CD4-positive, alpha-beta T cell (primary cell): ENCODE results near the gene SORL1. TPM values are rescaled to one million over a fixed set of nuclear protein-coding genes. Genes with fewer than 3 reads are reported as not detected.
"Not testable (repeated sequence)": the region's sequence is repeated elsewhere in the genome, so short reads cannot be mapped to it uniquely, and the experiment has no call there.

Source experiments
- ATAC-seq: fragments of 200-7000 bp; cut with Tn5 transposase; one replicate; pipeline ENCODE4 v1.10.0; 2022; ENCODE audit warnings: mild to moderate bottlenecking; ENCODE audit not compliant: poor library complexity
- CTCF ChIA-PET: fragments of 350-600 bp; sonication (Branson Sonifier 250); formaldehyde crosslinking; loops from one replicate; lab custom pipeline; 2021; ENCODE audit warnings: antibody characterized with exemption, inconsistent platforms; lab: Charles Lee
- POLR2A ChIA-PET: fragments of 350-600 bp; sonication (Branson Sonifier 250); formaldehyde crosslinking; loops from one replicate; lab custom pipeline; 2021; ENCODE audit warnings: antibody characterized with exemption, inconsistent platforms; lab: Charles Lee
- DNase-seq, 14 experiments: peaks; one replicate each; pipeline ENCODE4 v3.0.0-alpha.2; 2013 to 2020; ENCODE audit warnings: mixed read lengths in 2 of 14
- H3K27ac ChIP-seq, 2 donors: one replicate each; pipeline versions ENCODE4 v1.5.1 to v1.7.0; 2013; ENCODE audit warnings: low read length in 2 of 2, low read depth in 1 of 2, mild to moderate bottlenecking in 1 of 2
- H3K27me3 ChIP-seq, 2 experiments: 1 replicate in 1 of 2; 2 replicates in 1 of 2; pipeline versions ENCODE4 v1.6.1 to v1.7.0; 2013; ENCODE audit warnings: low read length in 2 of 2, control low read depth in 1 of 2, mild to moderate bottlenecking in 1 of 2, moderate library complexity in 1 of 2; ENCODE audit not compliant: insufficient read depth in 2 of 2, control insufficient read depth in 1 of 2
- H3K36me3 ChIP-seq: one replicate; pipeline ENCODE4 v1.6.1; 2013; ENCODE audit warnings: low read length, control low read depth; ENCODE audit not compliant: insufficient read depth
- H3K4me1 ChIP-seq: one replicate; pipeline ENCODE4 v1.6.1; 2013; ENCODE audit warnings: low read length, control low read depth; ENCODE audit not compliant: insufficient read depth
- H3K4me3 ChIP-seq: one replicate; pipeline ENCODE4 v1.5.1; 2013; ENCODE audit warnings: mild to moderate bottlenecking, low read length, moderate library complexity
- H3K9me3 ChIP-seq, 2 experiments: 1 replicate in 1 of 2; 2 replicates in 1 of 2; pipeline versions ENCODE4 v1.6.1 to v1.7.0; 2013; ENCODE audit warnings: low read length in 2 of 2, mild to moderate bottlenecking in 2 of 2, control low read depth in 1 of 2, moderate library complexity in 1 of 2; ENCODE audit not compliant: control insufficient read depth in 1 of 2, insufficient read depth in 1 of 2
- H3K27ac Mint-ChIP-seq: one replicate; pipeline ENCODE4 v1.8.0; 2020; ENCODE audit warnings: mixed read lengths
- H3K27me3 Mint-ChIP-seq: one replicate; pipeline ENCODE4 v1.8.0; 2021; ENCODE audit warnings: mixed read lengths
- H3K36me3 Mint-ChIP-seq: one replicate; pipeline ENCODE4 v1.8.0; 2021; ENCODE audit warnings: low read depth, mixed read lengths
- H3K4me1 Mint-ChIP-seq: one replicate; pipeline ENCODE4 v1.8.0; 2021; ENCODE audit warnings: low read depth, mixed read lengths
- H3K4me3 Mint-ChIP-seq: one replicate; pipeline ENCODE4 v1.8.0; 2020; ENCODE audit warnings: mild to moderate bottlenecking, mixed read lengths
- H3K9me3 Mint-ChIP-seq: one replicate; pipeline ENCODE4 v1.8.0; 2020; ENCODE audit warnings: mixed read lengths
- CTCF ChIP-seq: fragments of 200-600 bp; IDR thresholded peaks from one replicate; pipeline ENCODE4 v1.8.0; 2022; ENCODE audit warnings: antibody characterized with exemption, mild to moderate bottlenecking
- intact Hi-C, 2 experiments: fragments of 100-400 bp; cut with DNase I in 1 of 2; cut with micrococcal nuclease in 1 of 2; formaldehyde crosslinking; loops; one replicate each; pipeline versions ENCODE4 v1.15.1 to v1.9.0; 2023 to 2025; cut with DNase I, micrococcal nuclease
- total RNA-seq, 174 experiments: library from RNA in 2 of 174; stranded (reverse) in 2 of 174; gene quantifications; one replicate each; pipeline ENCODE4 v1.2.3 and lab custom pipeline; 2021 to 2026

The SORL1 gene
- total RNA-seq, 2 experiments from 2014 or later, result 235 to 241 TPM

GRCh38 chr11:121567995-121568394 is 115.9 kb downstream of the SORL1 start:
- ChIA-PET CTCF (no interaction called here), POLR2A (no interaction called here)
- Histone ChIP-seq H3K4me1 (no peaks in the 10 kb centered on the region), H3K27me3 (no peaks in the 10 kb centered on the region), H3K36me3 (peaks cover 89% of the 10 kb centered on the region), H3K9me3 (no peaks in the 10 kb centered on the region), H3K4me3 (no peak overlapping the region), H3K27ac (no peak overlapping the region)
- Mint-ChIP-seq H3K4me3 (no peak overlapping the region), H3K4me1 (peaks cover 8% of the 10 kb centered on the region), H3K27me3 (no peaks in the 10 kb centered on the region), H3K9me3 (no peaks in the 10 kb centered on the region), H3K36me3 (peaks cover 97% of the 10 kb centered on the region), H3K27ac (no peak overlapping the region)
- ATAC-seq (no peak), DNase-seq (no peak)
- intact Hi-C loops, result no loop called here
- no peak for TF ChIP-seq CTCF

- peaks cover 91% of the 10 kb centered on the region for H3K36me3 ChIP-seq
- H3K4me1 Mint-ChIP-seq, H3K9me3 Mint-ChIP-seq, CTCF ChIA-PET, intact Hi-C loops, H3K27ac Mint-ChIP-seq, H3K4me3 Mint-ChIP-seq, H3K27ac ChIP-seq, DNase-seq, H3K4me1 ChIP-seq, H3K9me3 ChIP-seq, H3K27me3 ChIP-seq, H3K4me3 ChIP-seq, H3K27me3 Mint-ChIP-seq, ATAC-seq: not testable (repeated sequence)
- H3K36me3 Mint-ChIP-seq, result peaks cover 97% of the 10 kb centered on the region
- POLR2A ChIA-PET, result interaction anchor here (0.7 kb wide), 1 partner anchor 118 kb away, joined by 3 read pairs; the partner anchor contains the start of gene SORL1
These were observed 117.5 kb downstream of the SORL1 start for GRCh38 chr11:121569332-121570299.

- peaks cover 91% of the 10 kb centered on the region for H3K36me3 ChIP-seq
- intact Hi-C loops, result no loop called here
- no peaks in the 10 kb centered on the region for H3K9me3 ChIP-seq
- H3K4me1 ChIP-seq, result no peaks in the 10 kb centered on the region
- Mint-ChIP-seq H3K4me1 (no peaks in the 10 kb centered on the region), H3K9me3 (no peaks in the 10 kb centered on the region), H3K36me3 (peaks cover 97% of the 10 kb centered on the region), H3K27ac (peak overlapping the region; percentile 64), H3K4me3 (no peak overlapping the region), H3K27me3 (no peaks in the 10 kb centered on the region)
- no peak for TF ChIP-seq CTCF
- no peak for ATAC-seq
- no peaks in the 10 kb centered on the region for H3K27me3 ChIP-seq
- no peak for DNase-seq
- ChIA-PET POLR2A (interaction anchor here (0.7 kb wide), 1 partner anchor 118 kb away, joined by 3 read pairs; the partner anchor contains the start of gene SORL1), CTCF (no interaction called here)
- H3K27ac ChIP-seq, result no peak overlapping the region
- H3K4me3 ChIP-seq, result no peak overlapping the region
These were observed 118.3 kb downstream of the SORL1 start for GRCh38 chr11:121570453-121570852.
